GM23338 (cell line): Measurements from ENCODE around the gene ZNF860.

Experiments used
- STAT1 ChIP-seq: IDR thresholded peaks from one replicate; pipeline ENCODE4 v1.6.1; 2016; ENCODE audit warnings: antibody characterized with exemption; ENCODE audit not compliant: unreplicated experiment
- TF ChIP-seq, protein P1 (sequence below), 2 experiments: fragments of 200-600 bp in 1 of 2; sonication (generic) in 1 of 2; conservative IDR thresholded peaks; 2 replicates each; pipeline versions ENCODE4 v1.5.1 to v1.6.1; 2016 to 2017; ENCODE audit warnings: antibody characterized with exemption in 2 of 2, low read depth in 2 of 2, mild to moderate bottlenecking in 2 of 2, moderate library complexity in 1 of 2
- TF ChIP-seq, protein P2 (sequence below): IDR thresholded peaks from one replicate; pipeline ENCODE4 v1.6.1; 2018; ENCODE audit warnings: antibody characterized with exemption; ENCODE audit not compliant: unreplicated experiment

DNA sequence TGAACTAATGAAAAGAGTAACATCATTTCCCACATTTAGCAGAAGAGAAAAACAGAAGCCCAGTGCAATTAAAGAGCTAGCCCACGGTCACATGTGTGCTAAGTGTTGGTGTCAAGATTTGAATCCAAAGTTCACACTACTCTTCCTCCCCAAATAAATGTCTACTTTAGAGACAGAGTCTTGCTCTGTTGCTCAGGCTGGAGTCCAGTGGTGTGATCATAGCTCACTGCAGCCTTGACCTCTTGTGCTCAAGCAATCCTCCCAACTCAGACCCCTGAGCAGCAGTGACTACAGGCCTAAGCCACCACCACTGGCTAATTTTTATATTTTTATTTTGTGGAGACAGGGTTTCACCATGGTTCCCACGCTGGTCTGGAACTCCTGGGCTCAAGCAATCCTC lies 5.2 kb upstream of the ZNF860 start:
- TF ChIP-seq, protein P1, sequence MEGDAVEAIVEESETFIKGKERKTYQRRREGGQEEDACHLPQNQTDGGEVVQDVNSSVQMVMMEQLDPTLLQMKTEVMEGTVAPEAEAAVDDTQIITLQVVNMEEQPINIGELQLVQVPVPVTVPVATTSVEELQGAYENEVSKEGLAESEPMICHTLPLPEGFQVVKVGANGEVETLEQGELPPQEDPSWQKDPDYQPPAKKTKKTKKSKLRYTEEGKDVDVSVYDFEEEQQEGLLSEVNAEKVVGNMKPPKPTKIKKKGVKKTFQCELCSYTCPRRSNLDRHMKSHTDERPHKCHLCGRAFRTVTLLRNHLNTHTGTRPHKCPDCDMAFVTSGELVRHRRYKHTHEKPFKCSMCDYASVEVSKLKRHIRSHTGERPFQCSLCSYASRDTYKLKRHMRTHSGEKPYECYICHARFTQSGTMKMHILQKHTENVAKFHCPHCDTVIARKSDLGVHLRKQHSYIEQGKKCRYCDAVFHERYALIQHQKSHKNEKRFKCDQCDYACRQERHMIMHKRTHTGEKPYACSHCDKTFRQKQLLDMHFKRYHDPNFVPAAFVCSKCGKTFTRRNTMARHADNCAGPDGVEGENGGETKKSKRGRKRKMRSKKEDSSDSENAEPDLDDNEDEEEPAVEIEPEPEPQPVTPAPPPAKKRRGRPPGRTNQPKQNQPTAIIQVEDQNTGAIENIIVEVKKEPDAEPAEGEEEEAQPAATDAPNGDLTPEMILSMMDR (conservative IDR thresholded peaks at IDR 0.05; ENCODE audit: low read depth in 2 of 2), result no peak
- TF ChIP-seq STAT1, result no peak
- TF ChIP-seq, protein P2, sequence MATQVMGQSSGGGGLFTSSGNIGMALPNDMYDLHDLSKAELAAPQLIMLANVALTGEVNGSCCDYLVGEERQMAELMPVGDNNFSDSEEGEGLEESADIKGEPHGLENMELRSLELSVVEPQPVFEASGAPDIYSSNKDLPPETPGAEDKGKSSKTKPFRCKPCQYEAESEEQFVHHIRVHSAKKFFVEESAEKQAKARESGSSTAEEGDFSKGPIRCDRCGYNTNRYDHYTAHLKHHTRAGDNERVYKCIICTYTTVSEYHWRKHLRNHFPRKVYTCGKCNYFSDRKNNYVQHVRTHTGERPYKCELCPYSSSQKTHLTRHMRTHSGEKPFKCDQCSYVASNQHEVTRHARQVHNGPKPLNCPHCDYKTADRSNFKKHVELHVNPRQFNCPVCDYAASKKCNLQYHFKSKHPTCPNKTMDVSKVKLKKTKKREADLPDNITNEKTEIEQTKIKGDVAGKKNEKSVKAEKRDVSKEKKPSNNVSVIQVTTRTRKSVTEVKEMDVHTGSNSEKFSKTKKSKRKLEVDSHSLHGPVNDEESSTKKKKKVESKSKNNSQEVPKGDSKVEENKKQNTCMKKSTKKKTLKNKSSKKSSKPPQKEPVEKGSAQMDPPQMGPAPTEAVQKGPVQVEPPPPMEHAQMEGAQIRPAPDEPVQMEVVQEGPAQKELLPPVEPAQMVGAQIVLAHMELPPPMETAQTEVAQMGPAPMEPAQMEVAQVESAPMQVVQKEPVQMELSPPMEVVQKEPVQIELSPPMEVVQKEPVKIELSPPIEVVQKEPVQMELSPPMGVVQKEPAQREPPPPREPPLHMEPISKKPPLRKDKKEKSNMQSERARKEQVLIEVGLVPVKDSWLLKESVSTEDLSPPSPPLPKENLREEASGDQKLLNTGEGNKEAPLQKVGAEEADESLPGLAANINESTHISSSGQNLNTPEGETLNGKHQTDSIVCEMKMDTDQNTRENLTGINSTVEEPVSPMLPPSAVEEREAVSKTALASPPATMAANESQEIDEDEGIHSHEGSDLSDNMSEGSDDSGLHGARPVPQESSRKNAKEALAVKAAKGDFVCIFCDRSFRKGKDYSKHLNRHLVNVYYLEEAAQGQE, result no peak
